Muscle layer of colon (tissue), 2 donors: ENCODE results near the gene CPPED1.

Experiments
- H3K27ac ChIP-seq: one replicate; pipeline ENCODE4 v1.7.0; 2013; ENCODE audit warnings: low read depth, mild to moderate bottlenecking, low read length, moderate library complexity
- H3K27me3 ChIP-seq, 2 donors: one replicate each; pipeline ENCODE4 v1.7.0; 2013; ENCODE audit warnings: low read length in 2 of 2, mild to moderate bottlenecking in 2 of 2; ENCODE audit not compliant: insufficient read depth in 2 of 2, control insufficient read depth in 1 of 2
- H3K36me3 ChIP-seq: one replicate; pipeline ENCODE4 v1.7.0; 2013; ENCODE audit warnings: mild to moderate bottlenecking, low read length; ENCODE audit not compliant: insufficient read depth
- H3K4me1 ChIP-seq: one replicate; pipeline ENCODE4 v1.7.0; 2013; ENCODE audit warnings: mild to moderate bottlenecking, low read length; ENCODE audit not compliant: insufficient read depth
- H3K4me3 ChIP-seq, 2 donors: one replicate each; pipeline ENCODE4 v1.7.0; 2013; ENCODE audit warnings: low read length in 2 of 2, low read depth in 1 of 2, mild to moderate bottlenecking in 1 of 2, moderate library complexity in 1 of 2
- H3K9ac ChIP-seq: one replicate; pipeline ENCODE4 v1.7.0; 2013; ENCODE audit warnings: low read length
- H3K9me3 ChIP-seq: one replicate; pipeline ENCODE4 v1.7.0; 2013; ENCODE audit warnings: mild to moderate bottlenecking, low read length
- donor health status: abdominal sarcoma.
- donor health status: Adenocarcinoma of cecum.

The CPPED1 gene

DNA sequence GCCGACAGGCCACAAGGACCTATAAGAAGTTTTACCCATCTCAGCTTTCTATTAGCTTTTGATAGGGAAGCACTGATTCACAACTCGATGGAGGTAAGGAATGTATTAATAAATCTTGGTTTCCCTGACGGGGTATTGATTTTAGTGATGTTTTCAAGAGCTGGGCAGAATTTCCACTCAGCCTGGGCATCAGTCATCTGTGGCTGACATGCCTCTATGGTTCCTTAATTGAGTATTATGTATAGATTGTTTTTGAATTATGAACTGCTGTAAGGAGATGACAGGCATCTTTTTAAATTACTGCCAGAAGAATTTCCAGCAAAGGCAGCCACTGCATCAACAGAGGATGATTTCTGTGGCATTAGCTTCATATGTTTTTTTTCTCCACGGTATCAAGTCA lies 128.6 kb downstream of the CPPED1 start:
- Histone ChIP-seq H3K27ac (no peak overlapping the region), H3K4me3 (no peak overlapping the region), H3K27me3 (no peaks in the 10 kb centered on the region), H3K9ac (no peak overlapping the region), H3K4me1 (no peaks in the 10 kb centered on the region), H3K9me3 (no peaks in the 10 kb centered on the region), H3K36me3 (no peaks in the 10 kb centered on the region)

DNA sequence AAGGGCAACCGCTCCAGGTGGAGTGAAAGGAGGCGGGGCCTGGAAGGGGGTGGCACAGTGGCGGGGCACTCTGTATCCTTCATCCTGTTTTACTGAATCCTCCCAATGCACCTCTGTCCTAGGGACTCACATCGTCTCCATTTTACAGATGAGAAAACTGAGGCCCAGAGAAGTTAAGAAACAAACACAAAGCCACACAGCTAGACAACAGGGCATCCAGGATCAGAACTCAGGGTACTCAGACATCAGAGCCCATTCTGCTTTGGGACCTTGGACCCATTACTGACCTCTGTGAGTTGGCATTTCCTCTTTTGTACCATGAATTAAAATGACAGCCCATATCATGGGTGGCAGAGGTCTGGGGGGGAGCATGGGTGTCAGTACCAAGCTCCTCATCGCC lies 129.2 kb downstream of the CPPED1 start:
- no peak overlapping the region for H3K27ac ChIP-seq
- H3K9ac ChIP-seq, result no peak overlapping the region
- no peaks in the 10 kb centered on the region for H3K36me3 ChIP-seq
- H3K9me3 ChIP-seq, result peaks cover under 1% of the 10 kb centered on the region
- no peaks in the 10 kb centered on the region for H3K4me1 ChIP-seq
- H3K27me3 ChIP-seq, result no peaks in the 10 kb centered on the region
- no peak overlapping the region for H3K4me3 ChIP-seq

DNA sequence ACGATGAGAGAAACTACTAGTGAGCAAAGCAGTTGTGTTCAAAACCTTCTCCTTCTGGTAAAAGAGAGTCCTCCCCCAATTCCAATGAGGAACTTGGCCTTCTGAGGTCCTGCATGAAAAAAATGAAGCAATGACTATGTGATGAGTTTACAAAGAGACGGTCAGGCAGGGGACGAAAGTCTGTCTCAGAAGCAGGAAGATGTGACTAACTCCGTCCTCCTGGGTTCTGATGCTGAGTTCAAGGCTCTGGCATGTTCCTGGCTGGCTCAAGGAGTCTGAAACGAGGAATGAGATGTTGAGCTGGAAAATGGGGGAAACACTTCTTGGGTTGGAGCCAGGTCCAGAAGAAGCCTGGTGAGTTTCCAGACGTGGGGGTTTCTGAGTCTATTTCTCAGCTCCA lies 129.6 kb downstream of the CPPED1 start:
- Histone ChIP-seq H3K27me3 (no peaks in the 10 kb centered on the region), H3K9me3 (peaks cover 4% of the 10 kb centered on the region), H3K36me3 (no peaks in the 10 kb centered on the region), H3K4me1 (no peaks in the 10 kb centered on the region), H3K4me3 (no peak overlapping the region), H3K27ac (no peak overlapping the region), H3K9ac (no peak overlapping the region)

DNA sequence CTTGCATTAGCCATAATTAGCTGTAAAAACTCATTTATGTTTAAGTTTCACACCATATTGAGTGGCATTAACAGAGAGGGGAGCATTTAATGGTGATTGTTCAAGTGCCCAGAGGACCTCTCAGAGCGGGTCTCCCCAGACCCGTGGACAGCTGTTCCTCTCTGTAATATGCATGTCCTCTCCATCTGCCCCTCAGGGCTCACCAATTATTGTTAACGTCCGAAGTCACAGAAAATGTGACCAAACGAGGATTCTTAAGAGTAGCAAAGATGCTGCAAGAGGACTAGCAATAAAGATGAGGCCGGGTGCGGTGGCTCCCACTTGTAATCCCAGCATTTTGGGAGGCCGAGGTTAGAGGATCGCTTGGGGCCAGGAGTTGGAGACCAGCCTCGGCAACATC lies 130.2 kb downstream of the CPPED1 start:
- H3K27me3 ChIP-seq, result no peaks in the 10 kb centered on the region
- peaks cover 4% of the 10 kb centered on the region for H3K9me3 ChIP-seq
- no peak overlapping the region for H3K9ac ChIP-seq
- no peaks in the 10 kb centered on the region for H3K36me3 ChIP-seq
- H3K27ac ChIP-seq, result no peak overlapping the region
- no peaks in the 10 kb centered on the region for H3K4me1 ChIP-seq
- no peak overlapping the region for H3K4me3 ChIP-seq

DNA sequence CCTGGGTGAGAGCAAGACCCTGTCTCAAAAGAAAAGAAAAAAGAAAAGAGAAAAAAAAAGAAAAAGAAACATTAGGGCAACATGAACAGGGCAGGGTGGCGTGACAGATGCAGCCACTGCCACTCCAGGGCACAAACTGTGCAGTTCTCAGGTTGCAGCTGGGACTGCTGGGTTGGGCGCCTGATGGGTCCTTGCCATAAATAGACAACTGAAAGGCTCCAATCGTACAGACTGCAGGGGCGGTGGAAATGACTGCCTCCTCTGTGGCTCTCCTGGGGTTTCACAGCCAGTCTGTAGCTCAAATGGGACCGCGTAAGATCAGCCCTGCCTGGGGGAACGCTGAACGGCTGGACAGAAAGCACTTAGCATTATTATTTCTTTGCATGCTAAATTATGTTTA lies 130.7 kb downstream of the CPPED1 start:
- H3K27ac ChIP-seq, result no peak overlapping the region
- no peak overlapping the region for H3K4me3 ChIP-seq
- H3K36me3 ChIP-seq, result no peaks in the 10 kb centered on the region

DNA sequence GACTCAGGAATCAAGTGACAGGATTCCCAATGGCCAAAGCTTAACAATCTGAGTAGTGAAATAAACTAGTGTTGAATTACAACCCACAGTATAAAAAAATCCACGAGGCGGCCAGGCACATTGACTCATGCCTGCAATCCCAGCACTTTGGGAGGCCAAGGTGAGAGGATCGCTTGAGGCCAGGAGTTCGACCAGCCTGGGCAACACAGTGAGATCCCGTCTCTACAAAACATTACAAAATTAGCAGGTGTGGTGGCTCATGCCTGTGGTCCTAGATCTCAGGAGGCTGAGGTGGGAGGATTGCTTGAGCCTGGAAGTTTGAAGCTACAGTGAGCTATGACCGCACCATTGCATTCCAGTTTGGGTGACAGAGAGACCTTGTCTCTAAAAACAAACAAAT lies 133.8 kb downstream of the CPPED1 start:
- Histone ChIP-seq H3K9ac (no peak overlapping the region), H3K4me3 (no peak overlapping the region), H3K9me3 (peaks cover 4% of the 10 kb centered on the region), H3K27ac (no peak overlapping the region), H3K27me3 (no peaks in the 10 kb centered on the region), H3K4me1 (no peaks in the 10 kb centered on the region), H3K36me3 (no peaks in the 10 kb centered on the region)

More for the DNA sequence above, 130.7 kb downstream of the CPPED1 start:
- peaks cover 4% of the 10 kb centered on the region for H3K9me3 ChIP-seq
- H3K9ac ChIP-seq, result no peak overlapping the region
- H3K4me1 ChIP-seq, result no peaks in the 10 kb centered on the region
- no peaks in the 10 kb centered on the region for H3K27me3 ChIP-seq

DNA sequence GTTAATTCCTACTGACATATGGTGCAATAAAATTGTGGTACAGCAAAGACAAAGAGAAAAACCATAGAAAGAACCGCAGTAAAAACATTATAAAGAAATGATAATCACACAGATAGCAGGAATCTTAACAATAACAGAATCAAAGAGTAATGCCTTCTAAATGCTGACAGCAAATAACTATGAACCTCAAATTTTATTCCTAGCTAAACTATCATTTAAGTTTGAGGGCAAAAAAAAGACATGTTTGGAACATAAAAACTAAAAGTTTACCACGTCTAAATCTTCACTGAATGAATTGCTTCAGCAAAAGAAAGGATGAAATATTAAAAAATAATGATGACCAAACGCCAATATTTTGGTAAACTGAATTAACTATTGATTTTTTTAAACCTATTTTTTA lies 135.8 kb downstream of the CPPED1 start:
- H3K36me3 ChIP-seq, result no peaks in the 10 kb centered on the region
- no peaks in the 10 kb centered on the region for H3K27me3 ChIP-seq
- H3K4me1 ChIP-seq, result no peaks in the 10 kb centered on the region
- H3K9ac ChIP-seq, result no peak overlapping the region
- peaks cover 4% of the 10 kb centered on the region for H3K9me3 ChIP-seq
- no peak overlapping the region for H3K4me3 ChIP-seq
- H3K27ac ChIP-seq, result no peak overlapping the region

DNA sequence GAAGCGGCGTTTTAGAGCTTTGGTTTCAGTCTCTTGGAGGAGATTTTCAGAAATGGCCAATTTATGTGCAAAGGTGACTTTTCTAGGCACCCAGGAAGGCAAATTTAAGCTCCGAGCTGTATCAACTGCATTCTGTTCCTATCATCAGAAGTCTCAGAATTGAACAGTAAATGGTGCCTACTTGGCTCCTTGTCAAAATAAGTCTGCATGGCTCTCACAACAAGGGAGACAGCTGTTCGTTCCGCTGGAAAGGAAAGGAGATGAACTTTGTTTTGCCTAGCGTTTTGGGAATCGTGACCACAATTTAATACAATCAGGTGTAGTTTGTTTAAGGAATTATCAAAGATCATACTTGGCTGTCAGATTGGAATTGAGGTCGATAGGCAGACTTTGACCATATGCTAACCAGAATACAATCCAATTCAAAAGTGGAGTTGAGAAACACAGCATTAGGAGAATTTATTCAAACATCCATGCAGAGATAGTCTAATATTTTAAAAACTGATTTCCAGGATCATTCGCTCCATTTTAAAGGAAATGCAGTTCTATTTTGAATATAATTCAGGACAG lies 139.4 kb downstream of the CPPED1 start:
- H3K4me3 ChIP-seq, result no peak overlapping the region
- no peak overlapping the region for H3K27ac ChIP-seq
- no peak overlapping the region for H3K9ac ChIP-seq
- H3K4me1 ChIP-seq, result no peaks in the 10 kb centered on the region
- no peaks in the 10 kb centered on the region for H3K36me3 ChIP-seq
- no peaks in the 10 kb centered on the region for H3K27me3 ChIP-seq
- H3K9me3 ChIP-seq, result peaks cover under 1% of the 10 kb centered on the region

DNA sequence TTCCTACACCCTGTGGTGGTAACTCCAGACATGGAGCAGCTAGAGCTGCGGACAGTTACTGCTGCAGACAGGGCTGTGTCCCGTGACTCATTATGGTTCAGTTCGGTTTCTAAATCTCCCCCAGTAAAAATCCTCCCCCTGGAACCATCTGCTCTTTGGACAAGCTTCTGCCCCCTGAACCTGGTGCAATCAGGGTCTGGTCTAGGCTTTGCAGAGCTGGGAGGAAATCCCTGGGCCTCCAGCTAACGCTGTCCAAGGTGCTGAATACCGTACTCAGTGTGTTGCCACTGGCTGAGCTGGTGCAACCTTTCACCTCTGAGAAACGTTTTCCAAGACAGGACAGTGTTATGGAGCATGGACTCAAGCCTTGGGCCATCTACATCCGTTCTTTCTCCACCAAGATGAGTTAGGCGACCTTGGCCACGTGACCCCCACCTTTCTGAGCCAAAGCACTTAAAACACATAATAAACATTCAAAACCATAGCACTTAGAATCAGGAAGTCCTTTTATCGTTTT lies 142.0 kb downstream of the CPPED1 start:
- H3K27me3 ChIP-seq, result no peaks in the 10 kb centered on the region
- H3K36me3 ChIP-seq, result no peaks in the 10 kb centered on the region
- no peak overlapping the region for H3K9ac ChIP-seq
- no peak overlapping the region for H3K27ac ChIP-seq
- peaks cover 12% of the 10 kb centered on the region for H3K9me3 ChIP-seq
- no peak overlapping the region for H3K4me3 ChIP-seq
- no peaks in the 10 kb centered on the region for H3K4me1 ChIP-seq

DNA sequence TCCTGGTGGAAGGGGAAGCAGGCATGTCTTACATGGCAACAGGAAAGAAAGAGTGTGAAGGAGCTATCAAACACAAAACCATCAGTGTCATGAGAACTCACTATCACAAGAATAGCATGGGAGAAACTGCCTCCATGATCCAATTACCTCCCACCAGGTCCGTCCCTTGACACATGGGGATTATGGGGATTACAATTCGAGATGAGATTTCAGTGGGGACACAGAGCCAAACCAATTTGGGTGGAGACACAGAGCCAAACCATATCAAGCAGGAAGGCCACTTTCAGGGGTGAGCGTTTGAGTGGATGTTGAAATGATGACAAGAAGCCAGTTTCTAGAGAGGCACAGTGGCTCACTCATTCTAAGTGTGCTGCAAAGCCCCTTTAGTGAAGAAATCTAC lies 143.8 kb downstream of the CPPED1 start:
- Histone ChIP-seq H3K4me1 (no peaks in the 10 kb centered on the region), H3K27me3 (no peaks in the 10 kb centered on the region), H3K27ac (no peak overlapping the region), H3K36me3 (no peaks in the 10 kb centered on the region), H3K4me3 (no peak overlapping the region), H3K9me3 (peaks cover 12% of the 10 kb centered on the region), H3K9ac (no peak overlapping the region)

DNA sequence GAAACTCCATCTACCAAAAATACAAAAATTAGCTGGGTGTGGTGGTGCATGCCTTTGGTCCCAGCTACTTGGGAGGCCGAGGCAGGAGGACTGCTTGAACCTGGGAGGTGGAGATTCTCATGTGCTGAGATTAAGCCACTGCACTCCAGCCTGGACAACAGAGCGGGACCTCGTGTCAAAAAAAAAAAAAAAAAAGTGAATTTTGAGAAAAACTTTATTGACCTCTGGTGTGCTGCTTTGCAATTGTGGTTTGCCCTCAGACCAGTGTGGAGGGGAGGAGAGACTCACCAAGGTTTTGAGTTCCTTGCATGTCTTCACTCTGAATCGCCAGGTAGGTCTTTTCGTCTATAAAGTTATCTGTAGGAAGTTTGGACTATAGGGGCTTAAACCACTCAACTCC lies 145.2 kb downstream of the CPPED1 start:
- Histone ChIP-seq H3K4me1 (no peaks in the 10 kb centered on the region), H3K27me3 (no peaks in the 10 kb centered on the region), H3K4me3 (no peak overlapping the region), H3K27ac (no peak overlapping the region), H3K36me3 (no peaks in the 10 kb centered on the region), H3K9me3 (peaks cover 12% of the 10 kb centered on the region), H3K9ac (no peak overlapping the region)

DNA sequence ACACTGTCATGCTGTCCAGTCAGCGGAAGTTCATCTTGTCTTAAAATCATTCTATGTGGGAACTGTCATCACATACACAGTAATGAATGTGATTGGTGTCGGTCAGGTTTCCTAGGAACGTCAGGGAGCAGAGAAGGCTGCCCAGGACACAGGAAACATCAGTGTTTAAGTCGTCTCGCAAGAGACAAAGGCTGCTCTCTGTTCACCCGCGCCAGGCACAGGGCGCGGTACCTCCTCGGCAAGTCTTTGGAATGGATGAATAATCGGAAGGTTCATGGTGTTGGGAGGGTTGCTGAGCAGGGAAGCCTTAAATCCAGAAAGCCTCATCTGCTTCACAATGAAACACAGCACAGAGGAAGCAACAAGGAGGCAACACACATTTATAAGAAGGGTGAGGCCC lies 148.2 kb downstream of the CPPED1 start:
- H3K36me3 ChIP-seq, result no peaks in the 10 kb centered on the region
- H3K27ac ChIP-seq, result no peak overlapping the region
- H3K9ac ChIP-seq, result no peak overlapping the region
- no peaks in the 10 kb centered on the region for H3K4me1 ChIP-seq
- peaks cover 12% of the 10 kb centered on the region for H3K9me3 ChIP-seq
- no peak overlapping the region for H3K4me3 ChIP-seq
- H3K27me3 ChIP-seq, result no peaks in the 10 kb centered on the region
